ENCODE measurements around the gene GRIA3.
"Not testable (repeated sequence)": the region's sequence is repeated elsewhere in the genome, so short reads cannot be mapped to it uniquely, and the experiment has no call there.

The GRIA3 gene

DNA sequence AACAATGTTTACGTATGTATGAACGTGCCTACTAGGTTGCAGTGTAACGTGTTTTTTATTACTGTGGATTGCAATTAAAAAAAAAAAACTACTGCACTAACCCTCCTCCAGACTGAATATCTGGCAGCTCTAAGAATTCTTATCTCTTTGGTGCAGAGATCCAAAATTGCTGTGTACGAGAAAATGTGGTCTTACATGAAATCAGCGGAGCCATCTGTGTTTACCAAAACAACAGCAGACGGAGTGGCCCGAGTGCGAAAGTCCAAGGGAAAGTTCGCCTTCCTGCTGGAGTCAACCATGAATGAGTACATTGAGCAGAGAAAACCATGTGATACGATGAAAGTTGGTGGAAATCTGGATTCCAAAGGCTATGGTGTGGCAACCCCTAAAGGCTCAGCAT lies 280.6 kb downstream of the GRIA3 start:
- DNase-seq (ENCODE audit: low spot score): no peak

DNA sequence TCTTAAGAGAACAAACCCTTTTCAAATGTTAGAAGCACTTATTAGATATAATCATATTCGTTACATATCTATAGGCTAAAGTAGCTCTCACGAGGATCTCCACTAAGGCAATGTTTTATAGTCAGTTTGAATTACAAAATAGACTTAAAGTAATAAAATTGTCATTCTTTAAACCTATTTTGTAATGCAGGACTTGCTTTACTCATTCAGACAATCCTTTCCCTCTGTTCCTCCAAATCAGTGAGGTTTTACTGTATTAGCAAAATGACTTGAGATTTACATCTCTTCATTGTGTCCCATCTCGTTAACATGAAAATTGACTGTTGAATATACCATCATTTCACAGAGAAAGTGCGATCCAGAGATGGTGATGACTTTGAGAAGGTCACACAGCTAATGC lies 284.4 kb downstream of the GRIA3 start:
- DNase-seq (ENCODE audit: low spot score): no peak

GRCh38 chrX:123475068-123475724 lies 291.1 kb downstream of the GRIA3 start:
- DNase-seq (ENCODE audit: low spot score): no peak

DNA sequence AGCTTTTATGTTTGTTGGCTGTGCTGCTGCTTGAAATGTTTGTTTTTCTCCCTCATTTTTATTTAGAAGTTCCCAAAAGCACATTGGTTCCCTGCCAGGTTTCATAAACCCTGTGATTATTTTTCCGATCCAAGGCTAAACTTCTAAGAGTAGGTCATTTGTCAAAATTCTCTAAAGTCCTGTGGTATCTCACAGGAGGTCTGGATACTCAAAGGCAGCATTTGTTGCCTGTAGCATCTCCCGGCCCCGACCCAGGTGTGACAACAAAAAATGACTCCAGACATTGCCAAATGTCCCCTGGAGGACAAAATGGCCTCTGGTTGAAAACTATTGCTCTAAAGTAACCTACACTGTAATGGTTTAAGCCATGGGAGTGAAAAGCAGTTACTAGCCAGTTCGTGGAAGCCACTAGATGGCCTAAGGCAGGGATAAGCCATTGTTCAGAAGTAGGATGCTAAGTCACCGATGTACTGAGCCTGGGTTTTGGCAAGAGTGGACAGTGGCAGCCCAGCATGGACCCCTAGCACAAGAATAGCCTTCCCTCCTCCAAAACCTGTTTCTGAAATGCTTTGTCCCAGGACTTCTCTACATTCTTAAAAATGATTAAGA lies 292.6 kb downstream of the GRIA3 start:
- no peak for DNase-seq (ENCODE audit: low spot score)

DNA sequence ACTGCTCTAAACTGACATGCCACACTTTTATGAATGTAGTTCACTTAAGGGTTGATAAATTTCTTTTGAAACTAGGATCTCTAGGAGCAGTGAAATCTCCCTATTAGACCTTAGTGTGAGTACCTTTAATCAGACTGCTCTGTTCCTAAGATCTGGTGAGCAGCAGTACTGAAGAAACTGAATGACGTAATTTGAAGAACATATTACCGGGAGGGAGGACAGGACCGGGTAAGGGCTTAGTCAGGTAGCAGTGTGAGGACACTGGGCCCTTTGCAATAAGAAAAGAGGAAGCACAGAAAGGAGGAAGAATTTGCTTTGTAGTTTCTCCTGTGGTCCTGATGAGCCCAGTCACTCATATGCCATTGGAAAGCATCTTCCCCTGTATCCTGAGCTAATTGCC lies 293.6 kb downstream of the GRIA3 start:
- no peak for DNase-seq (ENCODE audit: low spot score)

- DNase-seq (ENCODE audit: low spot score): no peak
These were observed 298.1 kb downstream of the GRIA3 start for GRCh38 chrX:123481913-123482851.

GRCh38 chrX:123486297-123486696 lies 302.2 kb downstream of the GRIA3 start:
- no peak for DNase-seq (ENCODE audit: low spot score)

DNA sequence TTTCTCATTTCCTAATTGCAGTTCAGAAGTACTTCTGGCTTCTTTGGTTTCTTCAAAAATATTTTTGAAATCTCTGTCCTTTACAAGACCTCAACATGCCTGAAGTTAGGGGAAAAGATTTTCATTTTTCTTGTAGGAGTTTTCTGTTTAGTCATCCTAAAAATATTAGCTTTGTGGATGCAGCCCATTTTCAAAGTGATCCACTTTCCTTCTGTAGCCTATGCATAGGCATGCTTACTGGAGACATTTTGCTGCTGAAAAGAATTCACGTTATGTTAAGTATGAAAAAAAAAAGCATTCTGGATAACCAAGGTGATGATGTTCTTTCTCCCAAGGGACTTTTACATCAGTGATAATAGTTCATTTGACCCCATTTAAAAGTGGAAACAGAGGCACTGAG lies 303.2 kb downstream of the GRIA3 start:
- no peak for DNase-seq (ENCODE audit: low spot score)

DNA sequence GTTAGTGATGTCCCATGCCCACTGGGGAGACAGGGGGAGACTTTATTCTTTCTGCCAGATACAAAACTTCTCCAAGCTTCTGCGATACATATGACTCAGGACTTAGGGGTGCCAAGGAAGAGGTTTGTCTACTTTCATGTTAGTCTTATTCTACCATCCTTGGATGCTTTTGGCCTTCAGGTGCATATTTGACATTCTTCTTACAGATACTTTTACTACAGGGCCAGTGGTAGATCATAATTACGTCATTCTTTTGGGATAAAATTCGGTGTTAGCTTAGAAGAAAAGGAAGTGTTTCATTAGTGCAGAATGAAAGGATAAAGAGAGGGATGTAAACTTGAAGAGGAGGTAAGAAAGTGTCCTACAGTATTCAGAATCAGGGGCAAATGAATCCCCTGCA lies 303.6 kb downstream of the GRIA3 start:
- no peak for DNase-seq (ENCODE audit: low spot score)

DNA sequence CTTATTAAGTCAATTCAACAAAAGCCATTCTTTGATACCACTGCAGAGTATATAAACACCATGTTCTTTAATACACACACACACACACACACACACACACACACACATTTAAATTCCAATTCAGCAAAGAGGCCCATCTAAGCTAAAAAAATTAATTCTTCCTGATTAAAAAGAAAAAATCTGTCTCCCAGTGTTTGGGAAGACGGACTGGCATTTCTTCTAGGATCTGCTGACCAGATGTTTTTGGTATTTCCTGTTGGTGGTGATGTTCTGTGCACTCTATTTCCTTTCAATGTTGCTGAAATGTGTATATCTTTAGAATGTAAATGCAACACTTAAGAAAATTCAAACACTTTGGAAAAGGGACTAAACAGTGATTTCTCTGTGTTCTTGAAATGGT lies 304.9 kb downstream of the GRIA3 start:
- no peak for DNase-seq (ENCODE audit: low spot score)

DNA sequence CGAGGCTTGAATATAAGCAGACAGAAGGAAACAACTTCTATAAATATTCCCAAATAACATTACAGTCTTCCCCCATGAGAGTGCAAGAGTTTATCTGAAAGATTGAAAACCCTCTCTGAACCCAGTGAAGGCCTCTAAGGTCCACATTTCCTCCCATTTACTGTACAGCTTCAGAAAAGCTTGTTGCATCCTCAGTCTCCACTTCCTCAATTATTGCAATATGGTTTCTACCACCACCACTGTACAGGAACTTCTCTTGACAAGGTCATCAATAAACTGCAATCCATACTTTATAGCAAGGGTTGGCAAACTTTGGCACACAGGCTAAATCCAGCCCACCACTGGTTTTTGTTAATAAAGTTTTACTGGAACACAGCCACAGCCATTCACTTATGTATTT lies 309.8 kb downstream of the GRIA3 start:
- no peak for DNase-seq (ENCODE audit: low spot score)

GRCh38 chrX:123499787-123500186 lies 315.7 kb downstream of the GRIA3 start:
- DNase-seq (ENCODE audit: low spot score): no peak

DNA sequence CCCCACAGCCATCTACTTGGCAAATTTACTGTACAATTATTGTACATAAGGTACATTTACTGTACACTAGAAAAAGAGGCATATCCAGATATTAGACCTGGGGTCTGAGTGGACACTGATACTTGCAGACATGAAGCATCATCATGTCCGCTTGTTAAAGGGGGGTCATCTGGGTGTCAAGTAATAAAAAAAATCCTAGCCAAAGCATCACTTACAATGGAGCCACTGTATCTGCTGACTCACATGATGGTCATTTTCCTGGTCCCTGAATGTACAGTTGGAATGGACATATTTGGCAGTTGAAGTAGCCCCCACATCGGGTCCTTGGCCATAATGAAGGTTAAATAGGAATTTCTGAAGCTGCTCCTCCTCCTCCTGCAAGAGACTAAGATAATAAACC lies 320.0 kb downstream of the GRIA3 start:
- DNase-seq (ENCODE audit: low spot score): no peak

GRCh38 chrX:123504630-123505270 lies 320.7 kb downstream of the GRIA3 start:
- no peak for DNase-seq (ENCODE audit: low spot score)

GRCh38 chrX:123513585-123514278 lies 329.7 kb downstream of the GRIA3 start:
- no peak for DNase-seq (ENCODE audit: low spot score)

DNA sequence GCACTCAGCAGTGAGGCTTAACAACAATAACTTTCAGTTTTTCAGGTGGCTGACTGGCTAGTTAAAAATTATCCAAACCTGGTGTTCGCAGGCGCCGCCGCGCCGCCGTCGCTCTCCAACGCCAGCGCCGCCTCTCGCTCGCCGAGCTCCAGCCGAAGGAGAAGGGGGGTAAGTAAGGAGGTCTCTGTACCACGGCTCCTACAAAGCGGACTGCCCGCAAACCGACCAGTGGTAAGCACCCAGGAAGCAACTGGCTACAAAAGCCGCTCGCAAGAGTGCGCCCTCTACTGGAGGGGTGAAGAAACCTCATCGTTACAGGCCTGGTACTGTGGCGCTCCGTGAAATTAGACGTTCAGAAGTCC lies 330.2 kb downstream of the GRIA3 start:
- DNase-seq (ENCODE audit: low spot score): not testable (repeated sequence)

DNA sequence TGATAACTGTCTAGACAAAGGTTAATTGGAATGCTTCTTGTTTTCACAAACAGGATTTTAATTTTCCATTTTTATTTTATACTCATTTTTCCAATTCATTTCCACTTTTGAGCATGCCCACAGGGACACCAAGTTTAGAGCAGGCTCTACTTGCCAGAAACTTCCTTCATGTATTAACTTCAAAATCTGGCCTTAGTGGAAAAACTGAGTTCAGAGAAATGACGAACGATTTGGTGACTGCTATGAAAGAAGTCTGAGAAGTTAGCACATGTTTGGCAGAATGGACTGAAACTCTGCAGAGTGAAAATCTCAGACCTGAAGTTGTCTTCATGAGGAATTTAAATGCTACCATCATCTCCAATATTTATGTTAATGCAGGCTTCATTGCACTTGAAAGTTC lies 334.7 kb downstream of the GRIA3 start:
- no peak for DNase-seq (ENCODE audit: low spot score)

DNA sequence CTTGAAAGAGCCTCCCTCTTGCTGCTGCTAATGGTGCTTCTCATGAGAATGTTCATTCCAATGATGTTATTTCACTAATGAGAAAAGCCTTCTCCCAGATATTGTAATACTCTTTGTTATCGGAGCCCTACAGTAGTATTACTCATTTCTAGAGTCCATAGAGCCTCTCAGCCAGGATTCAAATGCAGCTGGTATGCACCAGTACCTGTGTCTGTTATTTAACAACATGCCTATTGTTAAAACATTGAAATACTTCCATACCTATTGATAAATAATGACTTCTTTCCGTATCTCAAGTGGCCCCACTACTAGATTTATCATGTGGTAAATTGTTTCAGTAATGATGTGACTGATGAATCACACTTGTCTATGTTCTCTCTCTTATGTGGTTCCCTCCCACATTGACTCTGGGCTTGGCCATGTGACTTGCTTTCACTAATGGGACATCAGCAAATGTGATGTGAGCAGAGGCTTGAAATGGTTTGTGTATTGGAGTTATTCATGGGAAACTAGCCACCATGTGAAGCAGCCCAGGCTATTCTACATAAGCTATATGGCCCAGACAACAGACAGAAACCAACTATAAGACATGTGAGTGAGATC lies 341.1 kb downstream of the GRIA3 start:
- no peak for DNase-seq (ENCODE audit: low spot score)

DNA sequence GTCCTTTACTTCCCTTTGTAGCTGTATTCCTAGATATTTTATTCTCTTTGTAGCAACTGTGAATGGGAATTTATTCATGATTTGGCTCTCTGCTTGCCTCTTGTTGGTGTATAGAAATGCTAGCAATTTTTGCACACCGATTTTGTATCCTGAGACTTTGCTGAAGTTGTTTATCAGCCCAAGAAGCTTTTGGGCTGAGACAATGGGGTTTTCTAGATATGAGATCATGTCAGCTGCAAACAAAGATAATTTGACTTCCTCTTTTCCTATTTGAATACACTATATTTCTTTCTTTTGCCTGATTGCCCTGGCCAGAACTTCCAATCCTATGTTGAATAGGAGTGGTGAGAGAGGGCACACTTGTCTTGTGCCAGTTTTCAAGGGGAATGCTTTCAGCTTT lies 346.6 kb downstream of the GRIA3 start:
- not testable (repeated sequence) for DNase-seq (ENCODE audit: low spot score)
